ENCODE measurements around the gene C22orf15.

Gene C22orf15

DNA sequence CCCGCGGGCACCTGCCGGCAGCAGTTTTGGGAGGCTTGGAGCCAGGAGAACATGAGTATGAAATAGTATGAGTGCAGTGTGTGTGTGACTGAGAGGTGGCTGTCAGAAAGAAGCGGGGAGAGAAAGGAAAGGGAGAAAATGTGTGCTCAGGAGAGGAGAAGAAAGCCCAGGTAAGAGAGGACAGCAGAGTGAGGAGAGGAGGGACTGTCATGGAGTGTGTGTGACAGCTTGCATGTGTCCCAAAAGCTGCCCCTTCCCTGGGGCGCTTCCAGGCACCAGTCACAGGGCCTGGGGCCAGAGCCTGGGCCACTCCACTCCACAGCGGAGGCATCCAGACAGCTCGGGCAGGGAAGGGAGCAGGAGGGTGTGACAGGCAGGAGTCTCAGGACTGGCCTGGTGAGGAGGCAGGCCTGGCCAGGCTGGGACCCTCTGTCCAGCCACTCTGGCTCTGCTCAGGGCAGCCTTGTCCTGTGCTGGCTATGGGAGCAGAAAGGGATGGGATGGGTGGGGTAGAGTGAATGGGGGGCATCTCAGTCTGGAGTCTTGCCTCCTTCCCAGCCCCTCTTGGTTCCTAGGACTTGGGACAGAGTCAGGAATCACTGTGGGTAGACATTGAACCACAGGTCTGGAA lies 10.8 kb downstream of the C22orf15 start:
- no peak for DNase-seq

DNA sequence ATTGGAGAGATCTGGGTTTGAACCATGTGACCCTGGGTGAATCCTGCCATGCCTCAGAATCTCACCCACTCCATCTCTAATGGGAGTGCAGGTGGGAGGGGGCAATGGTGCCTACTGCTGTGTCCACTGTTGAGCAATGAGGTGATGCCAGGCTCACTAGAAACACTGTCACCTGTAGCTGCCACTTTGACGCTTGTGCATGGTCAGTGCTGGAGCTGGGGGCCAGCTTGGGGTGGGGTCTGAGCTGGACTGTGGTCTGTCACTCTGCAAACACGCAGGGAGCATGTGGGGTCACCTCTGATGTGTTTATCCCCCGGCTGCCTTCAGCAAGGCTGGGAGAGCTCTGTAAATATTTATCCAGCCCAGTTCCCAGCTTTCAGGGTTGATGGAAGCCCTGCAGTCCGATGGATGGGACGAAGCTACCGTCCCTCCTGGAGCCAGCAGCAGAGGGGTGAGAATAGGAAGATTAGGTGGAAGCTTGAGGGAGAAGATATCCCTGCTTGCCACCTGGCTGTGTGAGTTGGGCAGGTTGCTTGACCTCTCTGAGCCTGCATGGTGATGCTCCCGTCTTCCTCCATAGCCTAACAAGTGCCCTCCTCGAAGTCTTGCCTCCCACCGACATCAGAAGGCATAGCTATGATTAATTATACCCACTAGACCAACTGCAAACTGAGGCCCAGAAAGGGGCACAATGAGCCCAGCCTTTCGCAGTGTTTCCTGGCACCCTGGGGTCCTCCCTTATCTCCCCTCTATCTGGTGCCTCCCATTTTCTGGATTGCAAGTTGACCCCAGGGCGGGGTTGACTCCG lies 11.5 kb downstream of the C22orf15 start:
- DNase-seq: no peak

DNA sequence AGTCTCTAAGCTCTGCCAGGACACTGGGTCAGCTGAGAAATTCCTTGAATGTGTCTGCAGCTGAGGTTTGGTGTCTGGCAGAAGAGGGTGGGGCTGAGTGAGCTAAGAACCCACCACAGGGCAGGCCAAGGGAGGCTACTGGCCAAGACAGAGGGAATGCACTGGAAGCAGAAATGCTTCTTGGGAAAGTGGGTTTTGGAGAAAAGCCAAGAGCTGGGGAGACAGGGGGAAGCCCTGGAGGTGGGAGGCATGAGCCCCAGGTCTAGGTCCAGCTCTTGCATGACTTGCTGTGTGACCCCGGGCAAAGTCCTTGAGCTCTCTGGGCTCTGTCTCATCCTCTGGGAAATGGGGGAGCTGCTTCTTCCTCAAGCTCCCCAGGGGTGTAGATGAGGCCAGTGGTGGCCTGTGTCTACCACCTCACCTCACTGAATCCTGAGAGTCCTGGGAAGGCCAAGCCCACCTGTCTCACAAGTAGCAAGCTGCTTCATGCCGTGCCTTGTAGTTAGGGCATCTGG lies 12.2 kb downstream of the C22orf15 start:
- DNase-seq: no peak

GRCh38 chr22:23775779-23776375 lies 13.1 kb downstream of the C22orf15 start:
- DNase-seq: no peak

DNA sequence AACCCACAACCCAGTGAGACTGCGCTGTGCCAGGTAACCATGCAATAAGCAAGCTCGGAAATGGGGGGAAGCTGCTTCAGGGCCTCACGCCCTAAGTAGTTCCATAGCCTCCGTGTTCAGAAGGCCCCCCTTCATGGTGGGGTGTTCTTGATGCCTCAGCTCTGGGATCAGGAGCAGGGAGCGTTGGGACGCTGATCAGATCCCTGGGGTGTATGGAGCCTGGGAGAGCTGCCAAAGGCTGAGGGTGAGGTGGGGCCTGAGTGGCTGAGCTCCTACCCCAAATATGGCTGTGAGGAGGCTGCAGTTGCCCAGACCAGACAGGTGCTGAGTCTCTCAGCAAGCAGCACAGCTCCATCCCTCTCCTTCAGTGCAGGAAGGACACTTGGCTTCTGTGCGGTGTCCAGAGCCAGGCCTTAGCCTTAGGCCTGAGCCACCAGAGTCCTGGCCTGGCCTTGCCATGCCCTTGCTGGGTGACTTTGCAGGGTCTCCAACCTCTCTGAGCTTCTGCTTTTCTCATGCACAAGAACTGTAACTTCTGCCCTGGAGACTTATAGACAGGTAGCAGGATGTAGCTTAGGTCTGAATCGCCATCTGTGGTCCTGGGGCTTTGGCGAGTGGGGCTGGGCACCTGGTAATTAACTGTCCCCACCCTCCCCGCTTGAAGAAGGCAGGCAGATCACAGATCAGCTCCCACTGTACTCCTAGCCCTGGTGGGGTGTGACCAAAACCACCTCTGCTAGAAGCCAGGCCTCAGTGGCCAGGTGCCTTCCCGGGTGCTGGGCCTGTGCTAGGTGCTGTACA lies 15.2 kb downstream of the C22orf15 start:
- DNase-seq: no peak

- no peak for DNase-seq
Measured at GRCh38 chr22:23778577-23778900, 15.7 kb downstream of the C22orf15 start.

- DNase-seq: no peak
Measured at GRCh38 chr22:23779083-23779482, 16.3 kb downstream of the C22orf15 start.

DNA sequence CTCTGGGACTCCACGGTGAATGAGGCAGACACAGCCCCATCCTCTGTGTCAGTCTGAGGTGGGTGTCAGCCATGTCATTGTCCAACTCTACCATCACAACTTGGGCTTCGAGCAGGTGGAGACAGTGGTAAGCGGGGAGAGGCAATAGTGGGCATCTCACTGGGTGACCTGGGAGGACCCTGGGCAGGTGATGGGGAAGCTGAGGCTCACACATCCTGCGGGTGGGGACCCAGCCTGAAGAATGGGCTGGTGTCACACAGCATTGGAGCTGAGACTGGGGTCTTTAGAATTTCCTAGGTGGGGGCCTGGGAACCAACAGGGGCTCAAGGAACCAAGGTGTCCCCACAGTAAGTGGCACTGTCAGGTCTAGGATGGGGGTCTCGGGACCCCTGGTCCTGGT lies 16.9 kb downstream of the C22orf15 start:
- DNase-seq: no peak

- no peak for DNase-seq
Measured at GRCh38 chr22:23780146-23780748, 17.5 kb downstream of the C22orf15 start.

- no peak for DNase-seq
Measured at GRCh38 chr22:23781065-23781464, 18.3 kb downstream of the C22orf15 start.

GRCh38 chr22:23781511-23782183 lies 18.9 kb downstream of the C22orf15 start:
- no peak for DNase-seq

DNA sequence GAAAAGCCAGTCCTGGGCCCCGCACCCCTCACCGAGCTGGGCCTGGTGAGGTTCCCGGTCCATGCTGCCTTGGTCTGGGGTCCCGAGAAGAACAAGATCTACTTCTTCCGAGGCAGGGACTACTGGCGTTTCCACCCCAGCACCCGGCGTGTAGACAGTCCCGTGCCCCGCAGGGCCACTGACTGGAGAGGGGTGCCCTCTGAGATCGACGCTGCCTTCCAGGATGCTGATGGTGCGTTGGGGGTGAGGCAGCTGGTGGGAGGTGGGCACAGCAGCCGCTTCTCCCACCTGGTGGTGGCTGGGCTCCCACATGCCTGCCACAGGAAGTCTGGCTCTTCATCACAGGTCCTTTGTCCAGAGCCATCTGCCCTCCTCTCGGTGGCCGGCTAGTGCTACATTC lies 19.5 kb downstream of the C22orf15 start:
- no peak for DNase-seq

DNA sequence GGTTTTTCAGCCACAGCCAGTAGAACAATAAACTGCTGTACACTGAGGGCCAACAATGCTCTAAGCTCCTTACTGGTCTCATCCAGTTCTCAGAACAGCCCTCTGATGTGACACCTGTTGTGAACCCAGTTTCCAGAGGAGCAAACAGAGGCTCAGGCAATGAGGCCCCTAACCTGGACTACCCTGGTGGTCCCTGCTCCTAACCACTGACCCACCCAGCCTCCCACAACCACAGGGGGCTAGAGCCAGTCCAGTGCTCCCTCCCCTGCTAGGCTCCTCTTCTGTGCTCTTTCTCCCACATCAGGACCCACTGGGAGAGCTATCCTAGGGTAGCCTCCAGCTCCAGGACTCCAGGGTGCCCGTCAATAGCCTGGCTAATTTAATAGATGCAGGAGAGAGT lies 19.9 kb downstream of the C22orf15 start:
- no peak for DNase-seq

DNA sequence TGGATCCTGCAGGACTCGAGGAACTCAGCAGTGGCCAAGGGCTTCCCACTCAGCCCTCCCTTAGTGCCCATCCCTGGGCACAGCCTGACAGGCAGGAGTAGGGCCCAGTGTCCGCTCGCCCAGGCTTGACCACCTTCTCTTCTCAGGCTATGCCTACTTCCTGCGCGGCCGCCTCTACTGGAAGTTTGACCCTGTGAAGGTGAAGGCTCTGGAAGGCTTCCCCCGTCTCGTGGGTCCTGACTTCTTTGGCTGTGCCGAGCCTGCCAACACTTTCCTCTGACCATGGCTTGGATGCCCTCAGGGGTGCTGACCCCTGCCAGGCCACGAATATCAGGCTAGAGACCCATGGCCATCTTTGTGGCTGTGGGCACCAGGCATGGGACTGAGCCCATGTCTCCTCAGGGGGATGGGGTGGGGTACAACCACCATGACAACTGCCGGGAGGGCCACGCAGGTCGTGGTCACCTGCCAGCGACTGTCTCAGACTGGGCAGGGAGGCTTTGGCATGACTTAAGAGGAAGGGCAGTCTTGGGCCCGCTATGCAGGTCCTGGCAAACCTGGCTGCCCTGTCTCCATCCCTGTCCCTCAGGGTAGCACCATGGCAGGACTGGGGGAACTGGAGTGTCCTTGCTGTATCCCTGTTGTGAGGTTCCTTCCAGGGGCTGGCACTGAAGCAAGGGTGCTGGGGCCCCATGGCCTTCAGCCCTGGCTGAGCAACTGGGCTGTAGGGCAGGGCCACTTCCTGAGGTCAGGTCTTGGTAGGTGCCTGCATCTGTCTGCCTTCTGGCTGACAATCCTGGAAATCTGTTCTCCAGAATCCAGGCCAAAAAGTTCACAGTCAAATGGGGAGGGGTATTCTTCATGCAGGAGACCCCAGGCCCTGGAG lies 20.7 kb downstream of the C22orf15 start:
- no peak for DNase-seq

DNA sequence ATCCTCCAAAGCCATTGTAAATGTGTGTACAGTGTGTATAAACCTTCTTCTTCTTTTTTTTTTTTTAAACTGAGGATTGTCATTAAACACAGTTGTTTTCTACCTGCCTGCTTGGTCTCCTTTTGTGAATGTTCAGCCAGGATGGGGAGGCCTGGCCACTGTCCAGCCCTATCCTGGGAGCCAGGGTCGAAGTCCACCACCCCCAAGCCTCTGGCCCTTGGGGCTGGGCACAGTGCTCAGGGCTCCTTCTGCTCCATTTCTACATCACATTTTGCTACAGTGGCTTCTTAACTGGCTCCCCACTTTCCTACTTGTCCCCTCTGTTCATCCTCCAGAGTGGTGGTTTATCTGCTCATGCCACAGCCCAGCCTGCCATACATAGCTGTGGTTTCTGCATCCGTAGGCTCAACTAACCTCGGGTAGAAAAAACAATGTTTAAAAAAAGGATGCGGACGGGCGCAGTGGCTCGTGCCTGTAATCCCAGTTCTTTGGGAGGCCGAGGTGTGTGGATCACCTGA lies 21.5 kb downstream of the C22orf15 start:
- peak in 1 of 2 donors; percentile 21 for DNase-seq

- no peak for DNase-seq
Measured at GRCh38 chr22:23786261-23786710, 23.5 kb downstream of the C22orf15 start.

DNA sequence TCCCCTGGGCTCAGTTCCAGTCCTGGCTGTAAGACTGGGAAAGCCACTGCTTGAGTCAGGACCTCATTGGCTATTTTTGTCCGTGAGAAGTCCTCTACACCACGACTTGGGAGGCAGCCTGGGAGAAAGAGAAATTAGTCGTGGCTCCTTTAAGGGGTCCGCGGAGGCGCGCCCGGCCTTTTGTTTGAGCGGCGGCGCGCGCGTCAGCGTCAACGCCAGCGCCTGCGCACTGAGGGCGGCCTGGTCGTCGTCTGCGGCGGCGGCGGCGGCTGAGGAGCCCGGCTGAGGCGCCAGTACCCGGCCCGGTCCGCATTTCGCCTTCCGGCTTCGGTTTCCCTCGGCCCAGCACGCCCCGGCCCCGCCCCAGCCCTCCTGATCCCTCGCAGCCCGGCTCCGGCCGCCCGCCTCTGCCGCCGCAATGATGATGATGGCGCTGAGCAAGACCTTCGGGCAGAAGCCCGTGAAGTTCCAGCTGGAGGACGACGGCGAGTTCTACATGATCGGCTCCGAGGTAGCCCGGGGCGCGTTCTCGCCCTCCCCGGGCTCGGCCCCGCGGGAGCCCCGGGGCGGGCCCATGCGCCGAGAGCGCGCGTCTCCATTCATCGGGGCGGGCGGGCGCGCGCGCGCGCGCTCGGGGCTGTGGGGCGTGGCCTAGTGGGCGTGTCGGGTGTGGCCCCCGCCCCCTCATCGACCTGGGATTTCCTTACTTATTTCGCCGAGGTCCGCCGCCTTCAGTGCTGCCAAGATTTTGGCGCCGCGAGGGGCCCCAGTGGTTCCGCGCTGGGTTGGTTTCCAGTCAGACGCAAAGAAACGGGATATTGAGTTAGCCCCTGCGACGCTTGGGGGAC lies 24.2 kb downstream of the C22orf15 start, which contains the start of gene SMARCB1:
SMARCB1 (plus strand) TSS at position 215 of the 848 bp plus-strand sequence; CDS start at position 419, 204 bp downstream.
- peak; percentile 87 to 94 for DNase-seq

DNA sequence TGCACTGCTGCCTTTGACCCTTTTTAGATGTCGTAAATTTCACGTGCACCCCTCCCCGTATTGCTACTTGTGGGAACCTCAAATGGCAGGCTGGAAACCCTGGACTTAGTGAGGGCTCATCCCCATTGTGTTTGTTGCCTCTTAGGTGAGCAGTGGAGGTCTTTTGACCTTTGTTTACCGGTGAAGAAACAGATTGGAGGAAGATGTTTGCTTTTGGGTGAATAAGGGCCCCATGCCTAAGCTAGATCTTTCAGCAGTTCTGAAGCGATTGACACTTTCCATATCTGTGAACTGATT lies 24.8 kb downstream of the C22orf15 start:
- no peak for DNase-seq

GRCh38 chr22:23787910-23788309 lies 25.1 kb downstream of the C22orf15 start:
- DNase-seq: no peak

- no peak for DNase-seq
Measured at GRCh38 chr22:23789121-23789520, 26.3 kb downstream of the C22orf15 start.

Data from CD4-positive, alpha-beta T cell treated with Interferon alpha-2 for 1 hour (primary cell).